Activated T-cell treated with anti-CD3 and anti-CD28 coated beads, Interleukin-2, amount 50 U/mL, for 1 hour (primary cell): Measurements from ENCODE around the gene APBB3.
A peak's percentile ranks its signal among the peaks of the same experiment; 100 is the strongest.

Experiments
- DNase-seq: peaks from one replicate; pipeline ENCODE4 v3.0.0-alpha.2; 2020

APBB3 gene

DNA sequence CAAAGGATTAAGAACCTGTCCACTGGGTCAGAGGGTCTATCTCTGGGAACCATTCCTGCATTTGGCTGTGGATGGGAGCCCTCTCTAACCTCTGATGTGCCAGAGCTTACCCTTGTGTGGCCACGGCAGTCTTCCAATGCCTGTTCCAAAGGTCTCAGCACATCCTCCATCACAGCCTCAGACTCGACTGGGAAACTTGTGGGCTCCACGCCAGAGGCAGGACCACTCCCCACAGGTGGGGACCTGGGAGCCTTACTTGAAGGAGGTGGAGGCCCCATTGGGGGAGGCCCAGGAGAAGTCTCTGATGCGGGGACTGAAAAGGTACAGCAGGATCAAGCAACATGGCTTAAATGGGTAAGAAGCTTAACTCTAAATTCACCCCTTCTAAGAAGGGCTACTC, 12.5 kb downstream of the APBB3 start:
- no peak for DNase-seq

DNA sequence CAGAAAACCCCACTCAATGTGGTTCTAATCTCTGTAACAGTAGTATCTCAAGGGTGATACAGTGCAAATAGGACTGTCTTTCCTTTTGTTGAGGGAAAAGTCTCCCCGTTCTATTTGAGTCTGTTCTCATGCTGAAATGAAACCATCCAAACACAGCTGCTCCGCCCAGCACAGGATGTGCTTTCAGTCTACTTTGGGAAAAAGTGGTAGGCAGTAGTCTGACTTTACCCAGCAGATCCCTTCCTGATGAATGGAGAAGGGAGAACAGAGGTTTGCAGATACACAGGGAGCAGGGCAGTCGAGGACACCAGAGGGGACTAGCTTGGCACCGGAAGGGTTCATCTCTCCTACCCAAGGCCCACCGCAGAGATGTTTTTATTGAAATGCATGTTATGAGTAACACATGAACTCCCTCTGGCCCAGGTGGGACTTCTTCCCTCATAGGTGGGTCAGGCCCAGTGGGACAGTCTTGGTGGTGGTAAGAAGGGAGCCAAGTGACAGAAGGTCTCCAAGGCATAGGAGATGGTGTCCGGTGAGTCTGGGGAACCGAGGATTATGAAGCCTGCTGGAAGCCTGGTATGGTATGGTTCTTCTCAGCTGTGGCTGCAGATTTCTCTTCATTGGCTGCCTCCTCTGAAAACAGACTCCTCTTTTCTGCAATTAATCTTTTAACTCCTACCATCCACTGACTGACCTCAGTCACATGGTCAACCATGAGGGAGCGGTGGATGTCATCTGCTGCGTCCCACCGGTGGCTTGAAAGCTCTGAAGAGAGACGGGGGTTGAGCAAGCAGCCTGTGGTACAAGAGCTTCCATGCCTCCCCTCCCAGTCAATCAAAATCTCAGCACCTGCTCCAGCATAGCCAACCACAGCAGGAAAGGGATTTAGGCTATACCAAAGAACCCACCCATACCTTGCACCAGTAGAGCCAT, 14.0 kb downstream of the APBB3 start:
- DNase-seq = no peak

DNA sequence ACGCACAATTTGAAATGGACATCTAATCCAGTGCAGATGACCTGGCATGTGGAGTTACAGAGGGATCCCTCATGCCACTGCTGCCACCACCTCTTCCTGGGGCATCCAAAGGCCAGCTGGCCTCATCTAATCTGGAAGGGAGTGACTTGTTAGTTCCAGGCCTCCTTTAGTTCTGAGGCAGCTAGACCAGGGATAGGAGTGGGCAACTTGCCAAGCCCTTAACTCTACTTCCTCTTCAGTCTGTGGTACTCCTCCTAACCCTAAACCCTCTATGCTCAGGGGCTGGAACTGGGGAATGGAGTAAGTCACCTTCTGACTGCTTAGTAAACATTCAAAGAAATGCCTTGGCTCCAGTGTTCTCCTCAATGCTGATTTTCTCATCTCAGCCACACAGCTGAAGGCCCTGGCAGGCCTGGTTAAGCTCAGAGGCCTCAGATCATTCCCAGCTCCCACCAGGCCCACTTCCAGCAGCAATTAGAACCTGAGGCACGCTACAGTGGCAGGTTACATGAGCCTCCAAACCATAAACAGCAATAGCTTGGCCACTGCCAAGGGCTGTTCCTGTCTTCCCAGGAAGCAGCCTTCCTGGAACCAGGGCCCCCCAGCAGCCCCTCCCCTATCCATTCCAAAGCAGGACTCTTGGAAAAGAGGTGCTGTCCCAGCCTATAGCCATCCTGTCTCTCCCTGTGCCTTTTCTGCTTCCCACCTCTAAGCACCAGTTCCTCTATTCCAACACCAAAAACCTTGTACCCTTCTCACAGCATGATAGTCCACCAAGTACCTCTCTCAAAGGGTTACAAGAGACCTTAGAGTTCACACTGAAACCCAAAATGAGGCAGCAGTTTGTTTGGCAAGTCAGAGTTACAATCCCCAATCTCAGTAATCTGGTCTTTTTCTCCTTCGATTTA, 14.9 kb downstream of the APBB3 start:
- DNase-seq = no peak

DNA sequence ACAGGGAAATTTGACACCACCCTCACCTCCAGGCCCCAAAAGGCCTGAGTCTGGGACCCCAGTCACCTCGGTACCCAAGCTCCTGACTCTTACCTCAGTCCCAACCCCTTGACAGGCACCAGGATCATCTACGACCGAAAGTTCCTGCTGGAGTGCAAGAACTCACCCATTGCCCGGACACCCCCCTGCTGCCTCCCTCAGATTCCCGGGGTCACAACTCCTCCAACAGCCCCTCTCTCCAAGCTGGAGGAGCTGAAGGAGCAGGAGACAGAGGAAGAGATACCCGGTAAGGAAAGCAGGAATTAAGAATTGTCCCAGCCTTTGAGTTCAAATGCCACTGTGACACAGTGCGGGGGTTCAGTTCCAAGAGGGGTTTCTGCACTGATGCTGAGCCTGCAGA, 15.6 kb downstream of the APBB3 start:
- no peak for DNase-seq

DNA sequence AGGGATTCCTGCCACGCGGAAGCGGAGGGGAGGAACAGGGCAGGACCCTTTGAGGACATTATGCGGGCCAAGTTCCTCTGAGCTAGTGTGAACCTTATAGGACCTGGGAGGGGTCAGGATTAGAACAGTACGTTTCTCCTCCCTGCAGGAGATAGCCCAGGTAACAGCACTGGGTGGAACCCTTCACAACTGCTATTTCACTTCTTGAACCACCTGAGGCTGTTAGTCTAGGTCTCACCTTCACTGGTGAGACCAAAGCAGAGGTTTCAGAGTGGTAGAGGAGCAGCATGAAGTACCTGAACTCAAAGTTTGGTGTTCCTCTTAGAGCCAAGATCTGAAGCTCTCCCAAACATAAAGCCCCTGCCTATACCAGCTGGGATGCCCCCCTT, 16.1 kb downstream of the APBB3 start:
- DNase-seq = no peak

DNA sequence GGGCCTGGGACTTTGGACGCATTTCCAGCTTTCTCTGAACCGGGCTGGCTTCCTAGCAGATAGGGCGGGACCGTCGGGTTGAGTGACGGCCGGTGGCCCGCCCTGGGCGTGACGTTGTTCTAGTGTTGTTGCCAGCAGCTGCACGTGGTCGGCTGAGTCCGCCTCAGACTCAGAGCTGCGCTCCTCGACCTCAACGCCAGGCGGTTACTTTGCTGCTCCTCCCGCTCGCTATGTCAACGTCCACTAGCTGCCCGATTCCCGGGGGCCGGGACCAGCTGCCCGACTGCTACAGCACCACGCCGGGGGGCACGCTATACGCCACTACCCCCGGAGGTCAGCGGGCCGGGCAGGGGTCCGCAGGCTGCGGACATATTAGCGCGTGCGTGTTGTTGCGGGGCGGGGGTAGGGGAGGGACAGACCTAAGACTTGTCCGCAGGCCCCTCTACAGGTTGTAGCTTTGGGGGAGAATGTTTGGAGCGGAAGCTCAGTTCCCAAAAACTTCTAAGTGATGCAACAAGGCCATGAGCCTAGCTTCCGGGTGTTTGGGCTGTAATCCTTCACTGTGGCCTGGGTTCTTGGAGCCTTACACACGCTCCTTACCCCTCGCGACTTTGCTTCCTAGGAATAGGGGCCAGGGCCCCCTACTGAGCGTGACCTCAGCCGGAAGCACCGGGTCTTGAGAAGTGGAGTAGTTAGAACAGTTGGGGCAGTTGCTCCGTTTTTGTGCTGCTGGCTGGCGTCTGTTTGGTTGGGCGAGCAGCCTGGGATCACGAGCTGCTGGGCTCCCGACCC, 16.7 kb downstream of the APBB3 start, which contains the start of gene EIF4EBP3:
TSS of gene EIF4EBP3 (plus strand) at position 155 of the 792 bp plus-strand sequence. CDS start at position 231, 76 bp downstream.
- peak; percentile 85 for DNase-seq

DNA sequence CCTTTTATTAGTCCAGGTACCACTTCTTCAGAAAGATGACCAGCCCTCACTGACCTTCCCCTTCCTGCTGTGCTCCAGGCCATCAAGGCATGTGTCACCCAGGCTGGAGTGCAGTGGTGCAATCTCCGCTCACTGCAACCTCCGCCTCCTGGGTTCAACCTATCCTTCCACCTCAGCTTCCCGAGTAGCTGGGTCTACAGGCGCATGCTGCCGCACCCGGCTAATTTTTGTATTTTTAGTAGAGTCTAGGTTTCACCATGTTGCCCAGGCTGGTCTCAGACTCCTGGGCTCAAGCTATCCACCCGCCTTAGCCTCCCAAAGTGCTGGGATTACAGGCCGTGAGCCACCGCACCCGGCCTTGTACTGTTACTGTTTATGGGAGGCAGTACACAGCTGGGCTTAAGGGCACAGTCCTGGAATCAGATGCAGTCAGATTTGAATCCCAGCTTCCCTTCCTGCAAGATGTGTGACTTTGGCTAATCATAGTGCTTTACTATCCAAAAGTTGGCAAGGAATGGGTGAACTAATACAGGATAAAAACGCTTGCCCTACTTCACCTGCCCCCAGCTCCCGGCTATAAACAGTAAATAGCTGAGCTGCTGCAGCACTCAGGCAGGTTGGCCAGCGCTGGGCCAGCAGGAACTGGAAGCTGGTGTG, 17.4 kb downstream of the APBB3 start:
- DNase-seq = no peak

DNA sequence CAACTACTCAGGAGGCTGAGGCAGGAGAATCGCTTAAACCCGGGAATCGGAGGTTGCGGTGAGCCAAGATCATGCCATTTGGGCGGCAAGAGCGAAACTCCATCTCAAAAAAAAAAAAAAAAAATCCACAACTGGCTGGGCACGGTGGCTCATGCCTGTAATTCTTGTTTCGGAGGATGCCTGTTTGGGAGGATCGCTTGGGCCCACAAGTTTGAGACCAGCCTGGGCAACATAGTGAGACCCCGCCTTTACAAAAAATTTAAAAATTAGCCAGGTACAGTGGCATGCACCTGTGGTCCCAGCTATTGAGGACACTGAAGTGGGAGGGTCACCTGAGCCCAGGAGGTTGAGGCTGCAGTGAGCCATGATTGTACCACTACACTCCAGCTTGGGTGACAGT, 18.8 kb downstream of the APBB3 start:
- no peak for DNase-seq

DNA sequence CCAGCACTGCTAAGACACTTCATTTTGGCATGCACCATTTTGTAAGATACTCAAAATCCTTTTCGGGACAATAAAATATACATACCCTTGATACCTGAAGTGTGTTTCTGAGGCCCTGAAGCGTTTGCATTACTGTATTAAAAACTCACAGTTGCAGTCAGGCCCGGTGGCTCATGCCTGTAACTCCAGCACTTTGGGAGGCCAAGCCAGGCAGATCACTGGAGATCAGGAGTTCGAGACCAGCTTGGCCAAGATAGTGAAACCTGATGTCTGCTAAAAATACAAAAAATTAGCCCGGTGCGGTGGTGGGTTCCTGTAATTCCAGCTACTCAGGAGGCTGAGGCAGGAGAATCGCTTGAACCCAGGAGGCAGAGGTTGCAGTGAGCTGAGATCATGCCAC, 19.4 kb downstream of the APBB3 start:
- no peak for DNase-seq

DNA sequence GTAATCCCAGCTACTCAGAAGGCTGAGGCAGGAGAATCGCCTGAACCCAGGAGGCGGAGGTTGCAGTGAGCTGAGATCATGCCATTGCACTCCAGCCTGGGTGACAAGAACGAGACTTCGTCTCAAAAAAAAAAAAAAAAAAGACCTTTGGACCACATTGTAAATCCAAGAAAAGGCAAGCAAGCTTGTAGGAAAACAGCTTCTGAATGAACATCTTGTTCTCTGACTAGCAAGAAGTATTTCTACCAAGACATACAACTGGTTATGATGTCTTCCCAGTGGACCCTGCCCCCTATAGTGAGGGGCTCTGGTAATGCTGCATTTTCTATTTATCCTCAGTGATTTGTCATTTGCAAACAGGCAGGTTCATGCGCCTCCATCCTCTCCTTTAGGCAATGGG, 21.4 kb downstream of the APBB3 start:
- no peak for DNase-seq

DNA sequence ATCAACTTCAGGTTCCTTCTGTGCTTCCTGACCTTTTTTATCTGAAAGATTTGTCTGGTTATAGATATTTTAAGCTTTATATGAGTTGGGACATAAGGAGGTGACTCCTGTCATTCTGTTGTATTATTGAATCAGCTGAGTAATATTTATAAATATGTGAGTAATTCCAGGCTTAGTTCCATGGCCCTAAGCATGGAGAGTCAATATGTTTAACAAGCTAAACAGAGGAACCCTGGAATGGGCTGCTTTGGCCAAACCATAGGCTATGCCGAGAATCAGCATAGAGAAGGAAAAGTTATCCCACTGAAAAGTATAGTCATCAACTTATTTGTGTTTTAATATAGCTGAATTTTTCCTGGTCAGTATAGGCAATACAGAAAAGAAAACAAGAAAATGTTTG, 24.2 kb downstream of the APBB3 start:
- DNase-seq = no peak

DNA sequence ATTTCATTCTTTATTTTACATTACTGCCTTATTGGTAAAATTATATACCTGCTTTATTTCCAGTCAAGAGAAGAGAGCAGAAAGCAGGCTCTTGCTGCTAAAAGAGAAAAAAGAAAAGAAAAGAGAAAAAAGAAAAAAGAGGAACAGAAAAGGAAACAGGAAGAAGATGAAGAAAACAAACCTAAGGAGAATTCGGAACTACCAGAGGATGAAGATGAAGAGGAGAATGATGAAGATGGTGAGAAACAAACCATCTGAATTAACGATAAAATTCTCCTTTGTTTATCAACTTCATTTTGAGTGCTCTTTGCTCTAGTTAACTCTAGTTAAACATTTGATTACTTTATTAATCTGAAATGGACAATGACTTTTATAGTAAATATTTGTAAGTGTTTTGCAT, 40.4 kb downstream of the APBB3 start:
- DNase-seq = no peak

DNA sequence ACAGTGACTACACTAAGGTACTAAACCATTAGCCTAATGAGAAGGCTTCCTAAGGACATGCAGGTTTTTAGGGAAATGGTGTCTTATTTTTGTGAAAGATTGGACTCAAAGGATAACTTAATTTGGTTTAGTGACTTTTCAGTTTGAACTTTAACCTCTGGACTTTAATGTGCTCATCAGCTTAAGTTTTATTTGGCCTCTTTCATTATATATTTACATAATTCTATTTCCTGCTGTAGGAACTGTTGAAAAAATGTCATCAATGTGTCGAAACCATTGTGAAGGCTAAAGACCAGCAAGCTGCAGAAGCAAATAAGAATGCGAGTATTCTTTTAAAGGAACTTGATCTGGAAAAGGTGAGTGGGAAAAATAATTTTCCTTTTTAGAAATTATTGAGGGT, 51.3 kb downstream of the APBB3 start:
- DNase-seq = no peak

DNA sequence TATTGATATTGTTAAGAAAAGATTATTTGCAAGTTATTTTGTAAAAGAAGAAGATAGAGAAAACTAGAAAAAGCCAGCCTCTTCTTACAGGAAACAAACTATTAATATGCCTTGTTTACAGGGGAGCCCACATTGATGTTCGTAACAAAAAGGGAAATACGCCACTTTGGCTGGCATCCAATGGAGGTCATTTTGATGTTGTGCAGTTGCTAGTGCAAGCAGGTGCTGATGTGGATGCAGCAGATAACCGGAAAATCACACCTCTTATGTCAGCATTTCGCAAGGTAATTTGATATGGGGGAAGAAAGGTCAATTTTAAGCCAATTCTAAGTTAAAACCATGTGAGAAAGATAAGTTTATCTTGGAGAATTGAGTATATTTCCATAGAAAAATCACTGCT, 54.5 kb downstream of the APBB3 start:
- DNase-seq = no peak
